Psoas muscle (tissue), 8 donors: ENCODE data around the gene ASIC4. TPM values are rescaled to one million over a fixed set of nuclear protein-coding genes. Genes with fewer than 3 reads are reported as not detected.
A peak's percentile ranks its signal among the peaks of the same experiment; 100 is the strongest.

ENCODE experiments used
- ATAC-seq, 4 donors: fragments of 200-7000 bp; cut with Tn5 transposase; one replicate each; pipeline ENCODE4 v1.9.1; 2020; ENCODE audit warnings: moderate library complexity in 3 of 4, mild to moderate bottlenecking in 2 of 4
- DNase-seq, 2 donors: peaks; one replicate each; pipeline ENCODE4 v3.0.0-alpha.2; 2020
- H3K27ac ChIP-seq: fragments of 200-600 bp; one replicate; pipeline ENCODE4 v1.8.0; 2022
- H3K27me3 ChIP-seq, 3 donors: fragments of 200-600 bp in 1 of 3; one replicate each; pipeline versions ENCODE4 v1.6.1 to v1.8.0; 2013 to 2022; ENCODE audit warnings: low read length in 2 of 3, mild to moderate bottlenecking in 2 of 3, moderate library complexity in 1 of 3; ENCODE audit not compliant: insufficient read depth in 3 of 3
- H3K36me3 ChIP-seq, 2 donors: fragments of 200-600 bp in 1 of 2; one replicate each; pipeline versions ENCODE4 v1.6.1 to v1.8.0; 2013 to 2022; ENCODE audit warnings: low read depth in 1 of 2, mild to moderate bottlenecking in 1 of 2, moderate library complexity in 1 of 2; ENCODE audit not compliant: insufficient read depth in 1 of 2
- H3K4me1 ChIP-seq: fragments of 200-600 bp; one replicate; pipeline ENCODE4 v1.8.0; 2022
- H3K4me3 ChIP-seq: fragments of 200-600 bp; one replicate; pipeline ENCODE4 v1.8.0; 2022; ENCODE audit warnings: mild to moderate bottlenecking
- H3K9me3 ChIP-seq: fragments of 200-600 bp; one replicate; pipeline ENCODE4 v1.8.0; 2022
- CTCF ChIP-seq: fragments of 200-600 bp; IDR thresholded peaks from one replicate; pipeline ENCODE4 v1.8.0; 2022; ENCODE audit warnings: antibody characterized with exemption
- WGBS, 3 donors: extraction: QIAGEN DNeasy Blood & Tissue Kit; methylation state at CpG; one replicate each; pipeline versions ENCODE4 v1.1.6 to v1.1.7; 2013; 5-methylcytosine and 5-hydroxymethylcytosine counted together
- intact Hi-C, 2 donors: fragments of 100-400 bp; cut with DNase I; formaldehyde crosslinking; loops; one replicate each; pipeline versions ENCODE4 v1.11.0 to v1.14.2; 2022
- polyA plus RNA-seq, 3 donors: library from polyadenylated mRNA; stranded (reverse); fragments of 200-250 nt; gene quantifications; one replicate each; pipeline ENCODE4 v1.2.3, GENCODE V29; 2013
- total RNA-seq, 4 donors: library from RNA; stranded (reverse); fragmentation: NEBNext Ultra II Directional in 2 of 4; extraction: Animal tissue kit (Norgen Biotek cat#: 25700) in 2 of 4; gene quantifications; one replicate each; pipeline versions ENCODE4 v1.2.1 to v1.2.4, GENCODE V29; 2021 to 2023
- donor health status: healthy with polysubstance abuse.
- donor health status: DM: no; HTN: no; CAD: no; lungs with moderate emphysema.
- donor health status: Bipolar disorder and iron deficiency.
- donor health status: healthy.
- donor health status: DM: yes; HTN: yes; CAD: no.
- donor health status: DM: no; HTN: no; CAD: no.
- donor health status: DM: no; HTN: no; CAD: no.
- donor health status: DM: yes; HTN: yes; CAD: no.

Gene ASIC4
- total and polyA plus RNA-seq, 7 donors = 0.03 to 0.34 (median 0.26) TPM; not detected in 3

- Histone ChIP-seq H3K9me3 (no peaks in the 10 kb centered on the region), H3K36me3 (peaks cover 0 to 98% of the 10 kb centered on the region in 2 donors), H3K27ac (peak overlapping the region; percentile 5), H3K27me3 (no peaks in the 10 kb centered on the region), H3K4me3 (no peak overlapping the region), H3K4me1 (no peaks in the 10 kb centered on the region)
- 89 to 91% (median 90%) methylated on average over 23 of the region's 23 CpGs for WGBS, 3 donors
- intact Hi-C loops = loop anchor here in 1 of 2 donors (5.0 kb wide), 1 partner anchor 54 kb away; no protein-coding TSS in a partner anchor
- ATAC-seq = peak in 1 of 4 donors; percentile 1
- DNase-seq = no peak
- no peak for TF ChIP-seq CTCF
Observed at GRCh38 chr2:219468410-219469185, 45.7 kb upstream of the ASIC4 start.

GRCh38 chr2:219469186-219469724, 45.0 kb upstream of the ASIC4 start:
- TF ChIP-seq CTCF = no peak
- intact Hi-C loops = loop anchor here in 1 of 2 donors (5.0 kb wide), 1 partner anchor 53 kb away; no protein-coding TSS in a partner anchor
- no peak overlapping the region for H3K4me3 ChIP-seq
- H3K9me3 ChIP-seq = no peaks in the 10 kb centered on the region
- no peaks in the 10 kb centered on the region for H3K4me1 ChIP-seq
- ATAC-seq (peak; percentile 30 to 65 (median 48)), DNase-seq (no peak)
- H3K27ac ChIP-seq = peak overlapping the region; percentile 5
- H3K36me3 ChIP-seq = peaks cover 0 to 98% of the 10 kb centered on the region in 2 donors
- H3K27me3 ChIP-seq = no peaks in the 10 kb centered on the region
- WGBS, 3 donors = 83 to 85% (median 84%) methylated on average over 15 to 16 of the region's 16 CpGs

GRCh38 chr2:219470429-219470828, 43.9 kb upstream of the ASIC4 start:
- DNase-seq (no peak), ATAC-seq (no peak)
- peaks cover 0 to 98% of the 10 kb centered on the region in 2 donors for H3K36me3 ChIP-seq
- intact Hi-C loops = no loop called here
- no peaks in the 10 kb centered on the region for H3K9me3 ChIP-seq
- no peak overlapping the region for H3K4me3 ChIP-seq
- no peak overlapping the region for H3K27ac ChIP-seq
- TF ChIP-seq CTCF = no peak
- no peaks in the 10 kb centered on the region for H3K27me3 ChIP-seq
- no peaks in the 10 kb centered on the region for H3K4me1 ChIP-seq
- 74 to 84% (median 79%) methylated on average over 4 of the region's 4 CpGs for WGBS, 3 donors

- Histone ChIP-seq H3K4me1 (no peaks in the 10 kb centered on the region), H3K9me3 (no peaks in the 10 kb centered on the region), H3K4me3 (no peak overlapping the region), H3K36me3 (peaks cover 0 to 88% of the 10 kb centered on the region in 2 donors), H3K27ac (no peak overlapping the region), H3K27me3 (no peaks in the 10 kb centered on the region)
- no peak for DNase-seq
- ATAC-seq = no peak
- intact Hi-C loops = no loop called here
- WGBS, 3 donors = 68 to 84% (median 74%) methylated on average over 21 to 22 of the region's 22 CpGs
- TF ChIP-seq CTCF = no peak
Observed at GRCh38 chr2:219471476-219472371, 42.6 kb upstream of the ASIC4 start.
